Neuron (in vitro differentiated cells): ENCODE measurements around the gene PRDX3.
"Not testable (repeated sequence)": the region's sequence is repeated elsewhere in the genome, so short reads cannot be mapped to it uniquely, and the experiment has no call there.

Source experiments
- H2AFZ ChIP-seq: one replicate; pipeline ENCODE4 v1.6.1; 2013; ENCODE audit warnings: low read depth, mild to moderate bottlenecking, inconsistent platforms, low read length, moderate library complexity
- H3K27me3 ChIP-seq: one replicate; pipeline ENCODE4 v1.6.1; 2013; ENCODE audit warnings: low read length; ENCODE audit not compliant: insufficient read depth
- H3K36me3 ChIP-seq: one replicate; pipeline ENCODE4 v1.6.1; 2013; ENCODE audit warnings: low read length; ENCODE audit not compliant: insufficient read depth
- H3K4me1 ChIP-seq: one replicate; pipeline ENCODE4 v1.6.1; 2013; ENCODE audit warnings: low read length; ENCODE audit not compliant: insufficient read depth
- H3K4me3 ChIP-seq: 2 replicates; pipeline ENCODE4 v1.5.1; 2013; ENCODE audit warnings: mild to moderate bottlenecking, low read length, moderate library complexity
- H3K9me3 ChIP-seq: one replicate; pipeline ENCODE4 v1.6.1; 2013; ENCODE audit warnings: low read length

The PRDX3 gene

DNA sequence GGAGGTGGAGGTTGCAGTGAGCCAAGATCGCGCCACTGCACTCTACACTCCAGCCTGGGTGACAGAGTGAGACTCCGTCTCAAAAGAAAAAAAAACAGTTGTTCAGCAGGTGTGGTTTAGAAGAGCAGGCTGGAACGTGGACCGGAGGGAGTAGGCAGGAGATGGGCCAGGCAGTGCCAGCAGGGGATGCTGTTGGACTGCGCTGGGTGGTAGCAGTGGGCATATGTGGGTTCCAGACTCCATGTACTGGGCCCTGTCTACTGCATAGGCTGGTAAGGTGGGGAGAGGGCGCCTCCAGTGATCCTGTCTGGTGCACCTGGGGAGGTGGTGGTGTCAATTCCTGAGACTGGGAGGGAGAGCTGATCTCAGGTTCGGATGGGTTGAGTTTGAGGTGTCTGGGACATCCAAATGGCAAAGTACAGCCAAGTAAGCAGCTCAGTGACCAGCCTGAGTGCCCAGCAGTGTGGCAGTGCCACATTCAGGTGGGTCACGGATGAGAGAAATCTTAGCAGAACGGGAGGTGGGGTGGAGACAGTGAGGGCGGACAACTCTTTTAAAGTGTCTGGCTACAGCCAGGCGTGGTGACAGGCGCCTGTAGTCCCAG lies 39.0 kb downstream of the PRDX3 start:
- Histone ChIP-seq H3K4me3 (no peak overlapping the region), H3K36me3 (peaks cover 12% of the 10 kb centered on the region), H2AFZ (no peak overlapping the region), H3K4me1 (no peaks in the 10 kb centered on the region), H3K9me3 (no peaks in the 10 kb centered on the region), H3K27me3 (no peaks in the 10 kb centered on the region)

DNA sequence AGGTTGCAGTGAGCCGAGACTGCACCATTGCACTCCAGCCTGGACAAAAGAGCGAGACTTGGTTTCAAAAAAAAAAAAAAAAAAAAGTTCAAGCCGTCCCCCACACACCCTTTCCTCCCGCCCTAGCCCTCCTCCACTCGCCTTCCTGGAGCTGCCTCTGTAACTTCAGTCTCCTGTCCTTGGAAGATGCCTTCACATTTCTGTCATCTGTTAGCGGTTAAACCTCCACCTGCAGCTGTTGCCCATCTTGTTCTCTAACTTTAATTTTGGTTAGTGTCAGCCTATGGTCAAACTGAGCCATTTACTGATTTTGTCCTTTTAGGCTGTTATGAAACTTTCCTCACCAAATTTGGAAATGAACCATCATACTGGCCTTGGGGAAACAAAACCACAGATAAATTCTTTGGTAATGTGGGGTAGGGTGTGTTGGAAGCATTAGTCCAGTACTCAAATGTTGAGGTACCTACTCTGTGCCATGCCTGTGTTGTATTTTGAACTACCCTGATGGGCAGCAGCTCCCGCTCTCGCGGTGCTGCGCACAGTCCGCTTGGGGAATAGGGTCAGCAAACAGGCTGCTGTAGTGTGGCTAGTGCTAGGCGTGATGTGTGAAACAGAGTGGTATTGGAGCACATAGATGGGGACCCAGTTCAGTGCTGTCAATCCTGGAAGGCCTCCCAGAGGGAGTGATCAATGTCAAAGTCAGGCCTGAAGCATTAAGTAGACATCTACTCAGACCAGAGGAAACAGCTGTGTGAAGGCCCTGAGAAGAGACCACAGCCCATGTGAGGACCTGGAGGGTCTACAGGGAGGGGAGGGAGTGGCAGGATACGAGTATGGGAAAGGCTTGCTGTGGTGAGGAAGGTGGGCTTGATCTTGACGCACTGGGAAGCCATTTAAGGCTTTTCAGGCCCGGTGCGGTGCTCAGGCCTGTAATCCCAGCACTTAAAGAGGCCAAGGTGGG lies 40.0 kb downstream of the PRDX3 start:
- no peaks in the 10 kb centered on the region for H3K4me1 ChIP-seq
- no peaks in the 10 kb centered on the region for H3K9me3 ChIP-seq
- H2AFZ ChIP-seq, result no peak overlapping the region
- no peaks in the 10 kb centered on the region for H3K27me3 ChIP-seq
- peaks cover 18% of the 10 kb centered on the region for H3K36me3 ChIP-seq
- H3K4me3 ChIP-seq, result no peak overlapping the region

DNA sequence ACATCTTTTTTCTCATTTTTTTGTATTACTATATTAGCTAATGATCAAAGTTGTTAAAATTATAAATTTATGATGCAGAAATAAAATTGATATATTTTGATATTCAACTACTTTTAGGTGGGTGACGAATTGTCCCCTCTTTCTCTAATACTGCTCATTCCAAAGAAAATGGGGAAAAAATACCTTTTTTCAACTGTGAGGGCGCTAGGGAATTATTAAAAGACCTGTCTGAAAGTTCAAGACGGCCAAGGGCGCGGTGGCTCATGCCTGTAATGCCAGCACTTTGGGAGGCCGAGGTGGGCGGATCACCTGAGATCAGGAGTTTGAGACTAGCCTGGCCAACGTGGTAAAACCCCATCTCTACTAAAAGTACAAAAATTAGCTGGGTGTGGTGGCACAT lies 40.7 kb downstream of the PRDX3 start:
- not testable (repeated sequence) for H3K4me3 ChIP-seq, H3K4me1 ChIP-seq, H2AFZ ChIP-seq, H3K9me3 ChIP-seq, H3K27me3 ChIP-seq
- peaks cover 26% of the 10 kb centered on the region for H3K36me3 ChIP-seq

DNA sequence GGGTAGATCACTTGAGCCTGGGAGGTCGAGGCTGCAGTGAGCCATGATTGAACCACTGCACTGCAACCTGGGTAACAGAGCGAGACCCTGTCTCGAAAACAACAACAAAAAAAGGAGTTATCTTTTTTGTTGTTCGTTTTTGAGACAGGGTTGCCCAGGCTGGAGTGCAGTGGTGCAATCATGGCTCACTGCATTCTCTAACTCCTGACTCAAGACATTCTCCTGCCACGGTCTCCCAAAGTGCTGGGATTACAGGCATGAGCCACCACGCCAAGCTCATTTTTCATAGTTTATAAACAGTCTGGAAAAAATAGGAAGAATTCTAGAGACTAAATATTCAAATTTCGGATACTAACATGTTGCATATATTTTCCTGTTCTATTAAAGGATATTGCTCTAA lies 42.5 kb downstream of the PRDX3 start:
- H2AFZ ChIP-seq, result no peak overlapping the region
- no peaks in the 10 kb centered on the region for H3K9me3 ChIP-seq
- no peaks in the 10 kb centered on the region for H3K27me3 ChIP-seq
- H3K36me3 ChIP-seq, result peaks cover 42% of the 10 kb centered on the region
- no peak overlapping the region for H3K4me3 ChIP-seq
- H3K4me1 ChIP-seq, result no peaks in the 10 kb centered on the region

DNA sequence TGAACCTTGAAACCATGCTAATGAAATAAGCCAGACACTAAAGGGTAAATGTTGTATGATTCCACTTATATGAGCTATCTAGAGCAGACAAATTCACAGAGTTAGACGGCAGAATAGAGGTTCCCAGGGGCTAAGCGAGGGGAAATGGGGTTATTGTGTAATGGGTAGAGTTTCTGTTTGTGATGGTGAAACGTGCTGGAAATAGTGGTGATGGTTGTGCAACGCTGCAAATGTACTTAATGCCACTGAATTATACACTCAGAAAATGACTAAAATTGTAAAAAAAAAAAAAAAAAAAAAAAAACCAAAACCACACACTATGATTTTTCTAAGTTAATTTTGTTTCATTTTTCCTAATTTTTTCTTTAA lies 43.1 kb downstream of the PRDX3 start:
- Histone ChIP-seq H3K4me1 (no peaks in the 10 kb centered on the region), H3K4me3 (no peak overlapping the region), H3K27me3 (no peaks in the 10 kb centered on the region), H3K9me3 (no peaks in the 10 kb centered on the region), H3K36me3 (peaks cover 47% of the 10 kb centered on the region), H2AFZ (no peak overlapping the region)

DNA sequence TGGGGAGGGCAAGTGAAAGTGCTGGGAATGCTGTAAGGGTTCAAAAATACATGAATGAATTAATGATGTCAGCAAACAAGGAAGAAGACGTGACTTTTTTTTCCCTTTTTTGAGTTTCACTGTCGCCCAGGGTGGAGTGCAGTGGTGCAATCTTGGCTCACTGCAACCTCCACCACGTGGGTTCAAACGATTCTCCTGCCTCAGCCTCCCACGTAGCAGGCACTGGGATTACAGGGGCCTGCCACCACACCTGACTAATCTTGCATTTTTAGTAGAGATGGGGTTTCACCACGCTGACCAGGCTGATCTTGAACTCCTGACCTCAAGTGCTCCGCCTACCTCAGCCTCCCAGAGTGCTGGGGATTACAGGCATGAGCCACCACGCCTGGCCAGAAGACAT lies 44.7 kb downstream of the PRDX3 start:
- no peaks in the 10 kb centered on the region for H3K9me3 ChIP-seq
- no peaks in the 10 kb centered on the region for H3K4me1 ChIP-seq
- H3K36me3 ChIP-seq, result peaks cover 62% of the 10 kb centered on the region
- H2AFZ ChIP-seq, result no peak overlapping the region
- H3K27me3 ChIP-seq, result no peaks in the 10 kb centered on the region
- H3K4me3 ChIP-seq, result no peak overlapping the region

DNA sequence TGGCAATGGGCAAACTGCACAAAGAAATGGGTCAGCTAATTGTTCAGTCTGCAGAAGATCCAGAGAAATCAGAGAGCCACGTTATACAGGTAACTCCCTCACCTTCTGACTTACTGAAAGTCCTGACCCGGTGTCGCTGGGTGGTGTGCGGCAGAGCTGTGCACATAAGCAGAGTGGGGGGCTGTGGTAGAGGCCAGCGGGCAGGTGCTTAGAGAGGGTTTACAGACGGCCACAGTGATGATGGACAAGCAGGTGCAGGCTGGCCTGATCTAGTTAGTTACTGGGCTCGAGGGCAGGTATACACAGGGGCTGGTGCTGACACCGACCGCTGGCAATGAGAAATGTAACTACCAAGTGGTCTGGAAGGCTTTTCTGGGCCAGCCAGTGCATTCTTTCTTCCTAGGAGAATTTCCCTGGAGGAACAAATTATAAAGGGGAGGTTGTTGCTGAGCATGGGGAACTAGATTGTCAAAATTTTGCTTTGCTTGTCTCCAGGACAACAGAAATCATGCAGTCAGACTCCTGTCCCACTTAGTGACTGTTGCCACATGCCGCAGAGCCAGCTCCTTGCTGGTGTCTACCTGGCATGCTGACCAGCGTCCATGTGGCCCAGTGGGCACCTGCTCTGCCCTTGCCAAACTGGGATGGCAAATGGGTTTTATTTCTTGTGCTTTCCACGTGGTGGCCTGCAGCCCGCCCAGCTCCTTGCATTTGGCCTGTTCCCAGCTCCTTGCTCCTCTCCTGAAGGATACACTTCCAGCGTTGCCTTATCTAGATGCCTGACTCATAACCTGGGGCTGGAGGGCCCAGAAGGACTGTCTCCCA lies 45.9 kb downstream of the PRDX3 start:
- H3K9me3 ChIP-seq, result no peaks in the 10 kb centered on the region
- H3K4me1 ChIP-seq, result no peaks in the 10 kb centered on the region
- no peak overlapping the region for H2AFZ ChIP-seq
- H3K4me3 ChIP-seq, result no peak overlapping the region
- no peaks in the 10 kb centered on the region for H3K27me3 ChIP-seq
- peaks cover 65% of the 10 kb centered on the region for H3K36me3 ChIP-seq

DNA sequence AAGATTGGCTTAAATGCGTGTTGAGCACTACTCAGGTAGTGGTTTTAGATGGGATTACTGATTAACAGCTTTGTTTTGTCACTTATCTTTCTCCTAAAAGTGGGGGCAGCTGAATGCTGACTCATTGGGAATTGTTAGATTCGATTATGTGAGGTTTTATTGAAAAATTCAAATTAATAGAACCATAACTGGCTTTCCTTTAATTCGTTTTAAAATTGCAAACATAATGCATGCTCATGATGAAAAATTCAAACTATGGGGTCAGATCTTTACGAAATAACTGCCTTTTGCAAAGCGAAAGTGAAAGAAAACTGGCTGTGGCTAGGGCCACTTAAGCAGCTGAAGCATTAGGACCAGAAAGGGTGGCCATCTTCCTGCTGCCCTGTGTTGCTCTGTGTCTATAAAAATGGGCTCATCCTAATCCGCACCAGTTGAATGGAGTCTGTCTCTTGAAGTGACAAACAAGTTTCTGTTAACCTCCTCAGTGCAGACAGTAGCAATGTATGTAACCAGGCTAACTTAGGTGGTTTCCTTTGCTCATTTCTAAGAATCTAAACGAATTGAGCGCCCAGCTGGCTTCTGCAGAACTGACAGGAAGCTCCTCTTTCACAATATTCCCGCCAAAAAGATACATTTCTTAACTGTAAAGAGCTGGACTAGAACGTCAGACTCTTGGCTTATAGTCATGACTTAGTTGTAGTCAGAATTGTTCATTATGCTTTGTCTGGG lies 46.9 kb downstream of the PRDX3 start:
- H3K4me3 ChIP-seq, result no peak overlapping the region
- peaks cover 69% of the 10 kb centered on the region for H3K36me3 ChIP-seq
- H3K27me3 ChIP-seq, result no peaks in the 10 kb centered on the region
- H3K4me1 ChIP-seq, result no peaks in the 10 kb centered on the region
- no peak overlapping the region for H2AFZ ChIP-seq
- H3K9me3 ChIP-seq, result no peaks in the 10 kb centered on the region

DNA sequence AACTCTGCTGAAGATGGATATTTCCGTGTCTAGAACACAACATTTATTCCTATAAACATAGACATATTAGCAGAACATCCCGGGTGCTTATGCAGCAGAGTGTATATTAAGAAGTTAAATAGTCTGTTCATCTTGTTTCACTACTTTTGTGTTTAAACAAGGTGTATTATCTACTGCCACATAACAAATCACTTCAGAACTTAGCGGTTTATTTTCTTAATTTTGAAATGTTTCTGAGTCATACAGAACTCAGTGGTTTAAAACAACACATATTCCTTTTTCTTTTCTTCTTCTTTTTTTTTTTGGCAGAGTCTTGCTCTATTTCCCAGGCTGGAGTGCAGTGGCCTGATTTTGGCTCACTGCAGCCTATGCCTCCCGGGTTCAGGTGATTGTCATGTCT lies 48.9 kb downstream of the PRDX3 start:
- H3K4me1 ChIP-seq, result no peaks in the 10 kb centered on the region
- H2AFZ ChIP-seq, result no peak overlapping the region
- H3K36me3 ChIP-seq, result peaks cover 73% of the 10 kb centered on the region
- no peak overlapping the region for H3K4me3 ChIP-seq
- H3K9me3 ChIP-seq, result no peaks in the 10 kb centered on the region
- no peaks in the 10 kb centered on the region for H3K27me3 ChIP-seq

DNA sequence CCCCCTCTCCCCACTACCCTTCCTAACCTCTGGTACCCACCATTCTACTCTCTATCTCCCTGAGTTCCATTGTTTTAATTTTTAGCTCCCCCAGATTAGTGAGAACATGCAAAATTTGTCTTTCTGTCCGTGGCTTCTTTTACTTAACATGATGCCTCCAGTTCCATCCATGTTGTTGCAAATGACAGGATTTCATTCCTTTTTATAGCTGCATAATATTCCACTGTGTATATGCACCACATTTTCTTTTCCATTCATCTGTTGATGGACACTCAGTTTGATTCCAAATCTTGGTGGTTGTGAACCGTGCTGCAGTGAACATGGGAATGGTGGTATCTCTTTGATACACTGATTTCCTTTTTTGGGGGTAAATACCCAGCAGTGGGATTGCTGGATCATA lies 52.7 kb downstream of the PRDX3 start:
- Histone ChIP-seq H3K36me3 (peaks cover 72% of the 10 kb centered on the region), H3K27me3 (no peaks in the 10 kb centered on the region), H3K9me3 (no peaks in the 10 kb centered on the region), H3K4me3 (no peak overlapping the region), H2AFZ (no peak overlapping the region), H3K4me1 (no peaks in the 10 kb centered on the region)

DNA sequence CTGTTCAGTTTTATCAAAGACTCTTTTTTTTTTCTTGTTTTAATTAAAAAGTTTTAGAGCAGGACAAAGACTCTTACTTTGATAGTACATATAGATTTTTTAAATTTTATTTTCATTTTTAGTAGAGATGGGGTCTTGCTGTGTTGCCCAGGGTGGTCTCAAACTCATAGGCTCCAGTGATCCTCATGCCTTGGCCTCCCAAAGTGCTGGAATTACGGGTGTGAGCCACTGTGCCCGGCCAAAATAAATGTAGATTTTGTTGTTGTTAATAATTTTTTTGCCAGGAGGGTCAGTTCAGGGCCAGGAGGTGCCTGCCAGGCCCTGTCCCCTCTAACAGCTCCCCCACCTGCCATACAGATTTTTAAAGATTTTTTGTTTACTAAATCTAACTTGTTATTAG lies 57.7 kb downstream of the PRDX3 start:
- H3K4me1 ChIP-seq, result no peaks in the 10 kb centered on the region
- H3K4me3 ChIP-seq, result no peak overlapping the region
- no peaks in the 10 kb centered on the region for H3K9me3 ChIP-seq
- no peak overlapping the region for H2AFZ ChIP-seq
- no peaks in the 10 kb centered on the region for H3K27me3 ChIP-seq
- H3K36me3 ChIP-seq, result peaks cover 72% of the 10 kb centered on the region

DNA sequence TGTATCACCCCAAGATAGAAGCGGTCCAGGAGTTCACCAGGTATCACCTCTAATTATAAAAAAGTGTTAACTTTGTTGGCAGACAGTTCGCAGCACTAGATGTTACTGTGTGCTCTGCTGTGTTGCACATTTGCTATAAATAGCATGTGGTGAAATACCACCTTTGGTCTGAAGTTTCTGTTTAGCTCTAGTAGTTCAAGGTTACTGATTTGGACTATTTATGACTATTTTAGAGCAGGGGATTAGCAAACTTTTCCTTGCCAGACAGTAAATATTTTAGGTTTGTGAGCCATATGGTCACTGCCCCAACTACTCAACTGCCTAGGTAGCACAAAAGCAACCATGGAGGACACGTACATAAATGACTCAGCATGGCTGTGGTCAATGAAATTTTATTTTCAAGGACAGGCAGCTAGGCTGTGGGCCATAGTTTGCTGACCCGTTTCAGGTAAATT lies 58.2 kb downstream of the PRDX3 start:
- Histone ChIP-seq H3K9me3 (no peaks in the 10 kb centered on the region), H3K27me3 (no peaks in the 10 kb centered on the region), H3K36me3 (peaks cover 71% of the 10 kb centered on the region), H2AFZ (no peak overlapping the region), H3K4me3 (no peak overlapping the region), H3K4me1 (no peaks in the 10 kb centered on the region)
